Loucy (cell line): ENCODE measurements around the gene IL24.

ENCODE experiments used
- H2AFZ ChIP-seq: fragments of 200-600 bp; sonication (generic); 2 replicates; pipeline ENCODE4 v1.6.0; 2016; ENCODE audit warnings: antibody characterized with exemption, mild to moderate bottlenecking, low read length, moderate library complexity
- H3F3A ChIP-seq: fragments of 200-600 bp; 2 replicates; pipeline ENCODE4 v1.6.0; 2016; ENCODE audit warnings: antibody characterized with exemption, low read depth, mild to moderate bottlenecking
- H3K27me3 ChIP-seq: fragments of 200-600 bp; sonication (generic); 2 replicates; pipeline ENCODE4 v1.6.1; 2014; ENCODE audit warnings: low read length, mild to moderate bottlenecking; ENCODE audit not compliant: insufficient read depth, poor library complexity, severe bottlenecking
- H3K36me3 ChIP-seq: fragments of 200-600 bp; sonication (generic); 2 replicates; pipeline ENCODE4 v1.6.1; 2016; ENCODE audit warnings: low read length; ENCODE audit not compliant: insufficient read depth
- H3K4me1 ChIP-seq: fragments of 200-600 bp; sonication (generic); 2 replicates; pipeline ENCODE4 v1.5.1; 2014; ENCODE audit warnings: low read length, mild to moderate bottlenecking; ENCODE audit not compliant: insufficient read depth, poor library complexity, severe bottlenecking
- H3K4me2 ChIP-seq: fragments of 200-600 bp; sonication (generic); 2 replicates; pipeline ENCODE4 v1.6.0; 2014; ENCODE audit warnings: antibody characterized with exemption, low read length, low read depth, mild to moderate bottlenecking; ENCODE audit not compliant: poor library complexity, severe bottlenecking
- H3K4me3 ChIP-seq: fragments of 200-600 bp; sonication (generic); 2 replicates; pipeline ENCODE4 v1.5.1; 2014; ENCODE audit warnings: low read length, mild to moderate bottlenecking, mixed read lengths; ENCODE audit not compliant: poor library complexity, severe bottlenecking
- H3K79me2 ChIP-seq: fragments of 200-600 bp; sonication (generic); 2 replicates; pipeline ENCODE4 v1.6.1; 2014; ENCODE audit warnings: low read length; ENCODE audit not compliant: insufficient read depth
- H3K9ac ChIP-seq: fragments of 200-600 bp; sonication (generic); 2 replicates; pipeline ENCODE4 v1.6.0; 2014; ENCODE audit warnings: mild to moderate bottlenecking, low read depth, low read length, moderate library complexity; ENCODE audit not compliant: poor library complexity, severe bottlenecking
- H3K9me2 ChIP-seq: fragments of 200-600 bp; sonication (generic); replicated peaks from 2 replicates; pipeline ENCODE4 v1.6.1; 2016; ENCODE audit warnings: low read depth, low read length, mixed read lengths
- H3K9me3 ChIP-seq: fragments of 200-600 bp; sonication (generic); 2 replicates; pipeline ENCODE4 v1.6.1; 2014; ENCODE audit warnings: mild to moderate bottlenecking, antibody characterized with exemption, low read length, low read depth; ENCODE audit not compliant: insufficient read depth
- H4K20me1 ChIP-seq: fragments of 200-600 bp; sonication (generic); 2 replicates; pipeline ENCODE4 v1.6.0; 2014; ENCODE audit warnings: antibody characterized with exemption, low read length, mild to moderate bottlenecking; ENCODE audit not compliant: insufficient read depth, poor library complexity, severe bottlenecking
- EZH2phosphoT487 ChIP-seq: fragments of 200-600 bp; IDR thresholded peaks from 2 replicates; pipeline ENCODE4 v1.6.1; 2018; ENCODE audit warnings: antibody characterized with exemption, mild to moderate bottlenecking, moderate library complexity, borderline replicate concordance
- TF ChIP-seq, protein P1 (sequence below): fragments of 200-600 bp; sonication (generic); conservative IDR thresholded peaks from 2 replicates; pipeline ENCODE4 v1.5.1; 2014; ENCODE audit warnings: mild to moderate bottlenecking, antibody characterized with exemption, low read length

IL24 gene

GRCh38 chr1:206890125-206891060, 6.8 kb upstream of the IL24 start:
- TF ChIP-seq, protein P1, sequence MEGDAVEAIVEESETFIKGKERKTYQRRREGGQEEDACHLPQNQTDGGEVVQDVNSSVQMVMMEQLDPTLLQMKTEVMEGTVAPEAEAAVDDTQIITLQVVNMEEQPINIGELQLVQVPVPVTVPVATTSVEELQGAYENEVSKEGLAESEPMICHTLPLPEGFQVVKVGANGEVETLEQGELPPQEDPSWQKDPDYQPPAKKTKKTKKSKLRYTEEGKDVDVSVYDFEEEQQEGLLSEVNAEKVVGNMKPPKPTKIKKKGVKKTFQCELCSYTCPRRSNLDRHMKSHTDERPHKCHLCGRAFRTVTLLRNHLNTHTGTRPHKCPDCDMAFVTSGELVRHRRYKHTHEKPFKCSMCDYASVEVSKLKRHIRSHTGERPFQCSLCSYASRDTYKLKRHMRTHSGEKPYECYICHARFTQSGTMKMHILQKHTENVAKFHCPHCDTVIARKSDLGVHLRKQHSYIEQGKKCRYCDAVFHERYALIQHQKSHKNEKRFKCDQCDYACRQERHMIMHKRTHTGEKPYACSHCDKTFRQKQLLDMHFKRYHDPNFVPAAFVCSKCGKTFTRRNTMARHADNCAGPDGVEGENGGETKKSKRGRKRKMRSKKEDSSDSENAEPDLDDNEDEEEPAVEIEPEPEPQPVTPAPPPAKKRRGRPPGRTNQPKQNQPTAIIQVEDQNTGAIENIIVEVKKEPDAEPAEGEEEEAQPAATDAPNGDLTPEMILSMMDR: no peak
- no peak for TF ChIP-seq EZH2phosphoT487
- no peak overlapping the region for H3K9ac ChIP-seq
- no peaks in the 10 kb centered on the region for H3K79me2 ChIP-seq
- no peaks in the 10 kb centered on the region for H4K20me1 ChIP-seq
- no peak overlapping the region for H3K4me3 ChIP-seq
- no peaks in the 10 kb centered on the region for H3K9me2 ChIP-seq
- H3K9me3 ChIP-seq: no peaks in the 10 kb centered on the region
- H3K4me2 ChIP-seq: no peak overlapping the region
- H3K27me3 ChIP-seq: peaks cover 4% of the 10 kb centered on the region
- H3K4me1 ChIP-seq: no peaks in the 10 kb centered on the region
- H3K36me3 ChIP-seq: no peaks in the 10 kb centered on the region
- H2AFZ ChIP-seq: no peak overlapping the region
- no peaks in the 10 kb centered on the region for H3F3A ChIP-seq

- Histone ChIP-seq H3K4me3 (no peak overlapping the region), H3K4me2 (no peak overlapping the region), H3K27me3 (peaks cover 4% of the 10 kb centered on the region), H3K9ac (no peak overlapping the region), H3F3A (no peaks in the 10 kb centered on the region), H3K4me1 (no peaks in the 10 kb centered on the region), H3K79me2 (no peaks in the 10 kb centered on the region), H4K20me1 (no peaks in the 10 kb centered on the region), H2AFZ (no peak overlapping the region), H3K9me2 (no peaks in the 10 kb centered on the region), H3K9me3 (no peaks in the 10 kb centered on the region), H3K36me3 (no peaks in the 10 kb centered on the region)
- TF ChIP-seq EZH2phosphoT487: no peak
- TF ChIP-seq, protein P1: no peak
These were observed 5.8 kb upstream of the IL24 start for GRCh38 chr1:206891412-206891811.

- Histone ChIP-seq H3K9ac (no peak overlapping the region), H2AFZ (no peak overlapping the region), H3K36me3 (no peaks in the 10 kb centered on the region), H3K9me3 (no peaks in the 10 kb centered on the region), H3F3A (no peaks in the 10 kb centered on the region), H3K9me2 (no peaks in the 10 kb centered on the region), H3K79me2 (no peaks in the 10 kb centered on the region), H3K4me2 (no peak overlapping the region), H3K27me3 (peaks cover 4% of the 10 kb centered on the region), H4K20me1 (no peaks in the 10 kb centered on the region), H3K4me1 (no peaks in the 10 kb centered on the region), H3K4me3 (no peak overlapping the region)
- TF ChIP-seq, protein P1: no peak
- TF ChIP-seq EZH2phosphoT487: no peak
These were observed 4.8 kb upstream of the IL24 start for GRCh38 chr1:206892351-206892984.
